HEK293T (cell line): ENCODE measurements around the gene BHLHE41.

ENCODE experiments used
- ARNT ChIP-seq: fragments of 450-650 bp; IDR thresholded peaks from 2 replicates; pipeline ENCODE4 v1.6.1; 2017; ENCODE audit warnings: mild to moderate bottlenecking
- BHLHE40 ChIP-seq: fragments of 450-650 bp; IDR thresholded peaks from 2 replicates; pipeline ENCODE4 v1.6.1; 2016; ENCODE audit warnings: mild to moderate bottlenecking, moderate library complexity, borderline replicate concordance
- L3MBTL2 ChIP-seq: fragments of 450-650 bp; conservative IDR thresholded peaks from 2 replicates; pipeline ENCODE4 v1.6.1; 2016; ENCODE audit warnings: mild to moderate bottlenecking
- NFRKB ChIP-seq: fragments of 450-650 bp; IDR thresholded peaks from 2 replicates; pipeline ENCODE4 v1.6.1; 2016; ENCODE audit warnings: mild to moderate bottlenecking, moderate library complexity
- SP1 ChIP-seq: fragments of 450-650 bp; IDR thresholded peaks from 2 replicates; pipeline ENCODE4 v1.6.1; 2017
- TARDBP ChIP-seq: fragments of 450-650 bp; IDR thresholded peaks from 2 replicates; pipeline ENCODE4 v1.6.1; 2016

DNA sequence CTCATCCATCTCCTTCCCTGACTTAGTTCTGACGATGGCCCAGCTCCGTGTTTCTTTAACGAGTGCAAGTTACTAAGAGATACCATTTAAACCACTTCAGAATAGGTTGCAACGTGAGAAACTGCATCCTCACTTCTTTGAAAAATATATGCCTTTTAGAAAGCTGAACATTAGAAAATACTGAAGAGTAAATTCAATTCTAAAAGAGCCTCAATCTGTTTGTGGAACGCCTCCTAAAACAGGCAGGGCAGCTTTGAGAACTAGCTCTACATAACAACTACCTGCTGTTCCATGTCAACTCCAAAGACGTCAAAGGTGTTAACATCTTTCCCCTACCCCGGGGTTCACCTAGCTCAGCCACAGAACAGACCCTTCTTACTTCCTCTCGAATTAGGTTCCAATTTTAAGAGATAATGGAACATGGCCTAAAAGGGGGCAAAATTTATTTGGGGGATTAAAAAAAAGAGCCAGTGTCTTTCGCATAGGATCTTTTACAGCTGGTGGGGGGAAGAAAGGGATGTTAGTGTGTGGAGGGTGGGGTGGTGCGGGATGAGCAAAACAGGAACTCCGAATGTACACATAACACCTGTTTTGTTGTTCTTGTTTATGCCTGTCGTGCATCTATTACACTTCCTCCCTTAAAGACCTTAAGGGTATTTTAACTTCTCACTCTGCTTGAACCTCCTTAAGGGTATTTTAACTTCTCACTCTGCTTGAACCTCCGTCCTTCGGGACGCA is 3.3 kb downstream of the BHLHE41 start:
- TF ChIP-seq L3MBTL2, result no peak
- no peak for TF ChIP-seq TARDBP
- TF ChIP-seq ARNT, result no peak
- TF ChIP-seq BHLHE40, result no peak
- no peak for TF ChIP-seq SP1
- no peak for TF ChIP-seq NFRKB
